NCI-H1930 (cell line): ENCODE measurements around the gene GPR176.
A peak's percentile ranks its signal among the peaks of the same experiment; 100 is the strongest.

Experiments used
- DNase-seq, 2 experiments: peaks; one replicate each; lab custom pipeline; 2025; lab: John Stamatoyannopoulos, UW

The GPR176 gene

GRCh38 chr15:39783244-39783820 is 136.7 kb downstream of the GPR176 start:
- no peak for DNase-seq

- DNase-seq = peak; percentile 83 to 88
These were observed 137.5 kb downstream of the GPR176 start, which contains the start of gene FSIP1 for GRCh38 chr15:39782441-39783138. Gene FSIP1 (minus strand): TSS chr15:39782841. CDS start chr15:39776524, 6,317 bp downstream.

GRCh38 chr15:39781967-39782302 is 138.1 kb downstream of the GPR176 start:
- DNase-seq = no peak

GRCh38 chr15:39781147-39781966 is 138.7 kb downstream of the GPR176 start:
- DNase-seq = no peak

- no peak for DNase-seq
These were observed 142.0 kb downstream of the GPR176 start for GRCh38 chr15:39778021-39778420.

GRCh38 chr15:39777496-39777895 is 142.6 kb downstream of the GPR176 start:
- no peak for DNase-seq

- no peak for DNase-seq
These were observed 144.0 kb downstream of the GPR176 start for GRCh38 chr15:39776068-39776467.

GRCh38 chr15:39774688-39775267 is 145.3 kb downstream of the GPR176 start:
- DNase-seq = no peak

GRCh38 chr15:39770748-39771689 is 149.0 kb downstream of the GPR176 start:
- no peak for DNase-seq

GRCh38 chr15:39767921-39768320 is 152.1 kb downstream of the GPR176 start:
- no peak for DNase-seq

GRCh38 chr15:39761006-39761405 is 159.1 kb downstream of the GPR176 start:
- no peak for DNase-seq

- peak in 1 of 2 experiments; percentile 24 for DNase-seq
These were observed 163.1 kb downstream of the GPR176 start for GRCh38 chr15:39756806-39757522.

- no peak for DNase-seq
These were observed 167.1 kb downstream of the GPR176 start for GRCh38 chr15:39752991-39753390.

- DNase-seq = no peak
These were observed 167.8 kb downstream of the GPR176 start for GRCh38 chr15:39752246-39752645.
